Measurements from ENCODE around the gene IFT74.

IFT74 gene

DNA sequence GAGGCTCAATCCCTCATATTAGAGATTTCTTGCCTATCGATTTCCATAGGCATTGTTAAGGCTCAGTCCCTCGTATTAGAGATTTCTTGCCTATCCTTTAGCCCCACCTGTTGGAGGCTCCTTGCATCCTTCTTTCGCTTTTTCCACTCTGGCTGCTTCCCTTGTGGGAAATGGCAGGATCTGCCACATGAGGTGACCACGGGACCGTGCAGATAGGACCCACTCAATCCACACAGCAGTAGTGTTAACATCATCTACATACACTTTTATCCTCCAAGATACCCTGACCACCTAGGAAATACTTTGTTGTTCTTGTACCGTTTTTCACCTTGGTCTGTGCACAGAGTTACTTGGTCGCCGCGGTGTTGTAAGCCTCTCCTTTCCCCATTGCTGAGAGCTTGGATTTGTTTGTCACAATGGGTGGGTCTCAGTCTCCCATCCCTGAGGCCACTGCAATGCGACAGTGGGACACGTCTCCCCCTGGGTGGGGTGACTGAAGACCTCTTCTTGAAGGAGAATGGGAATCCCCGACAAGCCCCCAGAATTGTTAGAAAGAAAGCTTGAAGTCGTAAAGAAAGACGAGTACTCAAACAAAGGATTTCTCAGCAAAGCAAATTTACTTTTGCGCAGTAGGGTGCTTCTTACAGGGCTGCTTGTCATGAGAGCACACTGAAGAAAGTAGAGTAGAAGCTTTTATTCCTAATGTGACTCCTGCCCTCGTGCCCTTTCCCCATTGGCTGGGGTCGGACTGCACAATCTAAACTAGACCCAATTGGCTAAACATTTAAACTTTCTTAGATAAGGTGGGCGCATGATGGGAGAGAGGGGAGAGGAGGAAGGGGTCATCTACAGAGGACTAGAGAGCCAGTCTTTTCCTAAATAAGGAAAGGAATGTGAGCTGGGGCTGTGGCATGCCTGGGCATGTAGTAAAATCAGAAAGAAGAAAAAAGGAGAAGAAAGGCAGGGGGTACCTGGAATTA is 19.8 kb downstream of the IFT74 start:
- peak in 1 of 2 donors; percentile 8 for DNase-seq

DNA sequence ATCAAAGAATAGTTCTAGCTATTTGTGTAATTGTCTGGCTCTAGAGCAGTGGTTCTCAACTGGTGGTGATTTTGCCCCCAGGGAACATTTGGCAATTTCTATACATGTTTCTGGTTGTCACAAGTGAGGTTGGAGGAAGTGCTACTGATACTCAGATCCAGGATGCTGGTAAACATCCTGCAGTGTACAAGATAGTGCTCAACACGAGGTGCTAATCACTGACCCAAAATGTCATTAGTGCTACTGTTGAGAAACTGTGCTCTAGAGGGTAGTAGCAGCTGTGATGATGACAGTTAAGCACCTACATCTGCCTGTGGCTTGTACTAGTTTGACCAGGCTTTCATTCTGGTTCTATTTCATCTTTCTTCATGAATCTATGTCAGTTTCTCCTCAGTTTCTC is 27.1 kb downstream of the IFT74 start:
- DNase-seq: no peak

DNA sequence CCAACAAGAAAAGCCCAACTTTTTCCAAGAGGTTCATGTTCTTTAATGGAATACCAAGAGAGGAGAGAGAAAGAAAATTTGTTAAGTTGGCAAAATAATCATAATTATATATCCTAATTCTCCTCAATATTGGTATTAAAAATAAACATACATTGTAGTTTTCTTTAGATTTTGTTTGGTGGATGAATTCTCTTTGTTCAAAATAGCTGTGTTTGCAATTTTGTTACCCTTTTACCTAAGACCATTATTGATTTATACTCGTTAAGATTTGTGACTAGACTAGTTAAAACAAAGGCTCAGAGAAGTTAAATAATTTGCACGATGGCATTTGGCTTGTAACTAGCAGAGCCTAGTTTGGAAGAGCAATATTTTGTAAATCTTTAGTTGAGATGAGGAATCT is 39.6 kb downstream of the IFT74 start:
- DNase-seq: no peak

DNA sequence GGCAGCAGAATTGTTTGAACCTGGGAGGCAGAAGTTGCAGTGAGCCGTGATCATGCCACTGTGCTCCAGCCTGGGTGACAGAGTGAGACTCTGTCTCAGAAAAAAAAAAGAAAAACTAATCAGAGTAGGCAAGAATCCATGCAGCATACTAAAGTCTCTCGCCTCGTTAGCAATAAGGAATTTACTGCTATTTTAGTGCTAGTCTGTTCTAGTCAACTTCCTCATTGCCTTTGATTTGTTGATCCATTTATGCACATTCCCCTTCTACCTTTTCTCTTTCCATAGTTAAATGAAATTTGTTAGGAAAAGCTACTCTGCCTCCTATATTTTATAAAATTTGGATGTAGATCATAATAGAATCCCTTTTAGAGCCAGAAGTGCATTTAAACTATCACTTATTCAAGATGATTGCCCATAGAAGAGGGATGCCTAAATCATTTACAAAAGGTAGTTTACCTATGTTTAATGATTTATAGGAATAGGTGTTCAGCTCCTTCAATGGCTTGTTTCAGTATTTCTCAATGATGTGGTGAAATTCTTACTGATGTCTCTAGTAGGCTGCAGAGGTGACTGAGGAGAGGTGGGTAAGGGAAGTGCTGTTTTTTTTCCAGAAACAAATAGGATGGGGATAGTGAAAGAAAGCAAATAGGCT is 47.3 kb downstream of the IFT74 start:
- no peak for DNase-seq

DNA sequence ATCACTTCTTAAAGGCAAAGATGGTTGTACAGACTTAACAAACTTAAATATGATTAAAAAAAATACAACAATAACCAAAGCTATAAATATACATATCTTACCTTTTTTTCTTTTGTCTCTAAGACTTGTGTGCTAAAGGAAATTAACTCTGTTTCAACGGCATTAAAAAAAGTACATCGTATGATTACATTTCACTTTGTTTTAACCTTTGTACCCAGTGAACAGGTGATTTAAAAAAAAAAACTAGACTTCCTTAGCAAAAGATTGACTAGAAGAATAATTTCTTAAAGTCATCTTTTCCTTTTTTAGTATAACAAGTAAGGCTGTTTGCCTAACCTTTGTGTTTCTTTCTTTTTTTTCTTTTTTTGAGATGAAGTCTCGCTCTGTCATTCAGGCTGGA is 49.3 kb downstream of the IFT74 start, which contains the start of gene LRRC19:
LRRC19 (minus strand) TSS at position 182 of the 400 bp plus-strand sequence. CDS start 5,978 bp downstream, outside the sequence.
- DNase-seq: no peak

DNA sequence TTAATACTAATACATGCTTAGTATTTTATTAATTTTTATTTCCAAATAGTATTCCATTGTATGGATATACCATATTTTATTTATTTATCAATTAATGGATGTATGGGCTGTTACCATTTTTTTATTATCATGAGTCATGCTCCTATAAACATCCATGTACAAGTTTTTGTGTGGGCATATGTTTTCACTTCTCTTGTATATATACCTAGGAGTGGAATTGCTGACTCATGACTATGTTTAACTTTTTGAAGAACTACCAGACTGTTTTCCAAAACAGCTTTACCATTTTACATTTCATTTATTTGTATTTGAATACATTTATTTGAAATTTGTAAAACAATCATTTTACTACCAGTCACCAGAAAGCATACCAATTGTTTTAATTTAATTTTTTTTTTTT is 63.4 kb downstream of the IFT74 start:
- DNase-seq: no peak

DNA sequence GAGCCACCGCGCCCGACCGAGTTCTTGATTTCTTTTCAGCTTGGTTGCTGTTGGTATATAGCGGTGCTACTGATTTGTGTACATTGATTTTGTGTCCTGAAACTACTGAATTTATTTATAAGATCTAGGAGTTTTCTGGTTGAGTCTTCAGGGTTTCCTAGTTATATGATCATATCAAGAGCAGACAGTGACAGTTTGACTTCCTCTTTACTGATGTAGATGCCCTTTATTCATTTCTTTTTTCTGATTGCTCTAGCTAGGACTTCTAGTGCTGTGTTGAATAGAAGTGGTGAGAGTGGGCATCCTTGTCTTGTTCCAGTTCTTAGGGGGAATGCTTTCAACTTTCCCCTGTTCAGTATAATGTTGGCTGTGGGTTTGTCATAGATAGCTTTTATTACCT is 66.7 kb downstream of the IFT74 start:
- DNase-seq: no peak

DNA sequence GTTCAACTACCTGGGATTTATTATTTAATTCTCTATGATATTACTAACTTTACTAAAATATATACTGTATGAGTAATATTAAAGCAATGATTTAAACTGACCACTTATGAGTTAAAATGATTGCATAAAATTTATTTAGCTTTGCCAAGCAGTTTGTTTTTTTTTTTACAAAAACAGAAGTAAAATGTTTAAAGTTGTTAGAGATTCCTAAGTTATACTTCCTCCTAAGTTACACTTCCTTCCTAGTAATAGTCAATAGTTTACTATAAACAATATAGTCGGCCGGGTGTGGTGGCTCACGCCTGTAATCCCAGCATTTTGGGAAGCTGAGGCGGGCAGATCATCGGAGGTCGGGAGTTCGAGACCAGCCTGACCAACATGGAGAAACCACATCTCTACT is 73.0 kb downstream of the IFT74 start:
- no peak for DNase-seq

DNA sequence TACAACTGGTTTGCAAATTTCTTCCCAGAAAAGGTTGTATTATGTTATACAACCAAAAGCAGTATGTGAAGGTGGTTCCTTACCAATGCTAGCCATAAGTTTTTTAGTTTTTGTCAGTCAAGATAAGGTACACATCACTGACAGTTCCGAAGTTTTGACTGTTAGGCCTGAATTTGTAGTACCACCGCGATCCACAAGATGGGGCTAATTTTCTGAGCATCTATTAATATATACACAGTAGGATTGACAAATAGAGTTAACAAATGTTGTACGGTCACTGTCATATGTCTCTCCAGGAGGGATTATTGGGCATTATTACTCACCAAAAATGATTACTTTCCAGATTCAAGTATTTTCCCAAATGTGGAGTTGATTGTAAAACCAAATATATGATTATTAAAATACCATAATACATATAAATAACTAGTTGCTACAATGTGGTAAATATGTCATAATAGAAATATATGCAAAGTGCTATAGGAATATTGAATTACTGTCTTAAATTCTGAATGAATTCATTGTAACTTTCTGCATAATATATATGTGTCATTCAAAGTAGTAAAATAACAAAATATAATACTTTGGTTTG is 77.7 kb downstream of the IFT74 start:
- DNase-seq: peak; percentile 2 to 28

DNA sequence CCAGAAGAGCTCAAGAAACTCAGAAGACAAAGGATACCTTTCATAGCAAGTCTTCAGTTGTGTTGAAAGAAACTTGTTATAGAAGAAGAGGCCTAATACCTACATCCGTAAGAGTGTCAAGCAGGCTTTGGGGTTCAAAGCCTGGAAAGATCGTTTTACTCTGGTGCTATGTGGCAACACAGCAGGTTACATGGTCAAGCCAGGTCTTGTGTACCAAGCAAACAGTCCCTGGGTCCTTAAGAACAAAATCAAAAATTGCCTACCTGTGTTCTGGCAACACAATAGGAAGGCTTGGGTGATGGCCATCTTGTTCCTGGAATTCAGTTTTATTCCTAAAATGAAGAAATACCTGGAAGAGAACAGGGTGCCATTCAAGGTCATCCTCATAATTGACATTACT is 81.3 kb downstream of the IFT74 start:
- no peak for DNase-seq

DNA sequence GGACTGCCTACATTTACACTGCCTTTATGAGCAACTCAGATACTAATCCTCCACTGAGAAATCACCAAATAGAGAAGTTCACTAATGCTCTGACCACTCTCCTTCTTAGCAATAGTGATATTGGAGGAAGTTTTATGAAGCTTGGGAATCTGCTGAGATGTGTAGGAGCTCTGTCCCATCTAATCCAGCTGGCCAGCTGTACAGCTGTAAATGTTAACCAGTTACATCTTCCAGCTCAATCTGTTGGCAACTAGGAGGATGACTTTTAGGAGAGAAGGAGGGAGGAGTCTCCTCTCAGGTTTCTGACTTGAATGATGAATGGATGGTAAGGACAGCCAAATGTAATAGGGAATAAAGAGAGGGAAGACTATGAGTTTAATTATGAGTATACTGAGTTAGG is 85.5 kb downstream of the IFT74 start:
- DNase-seq: no peak

DNA sequence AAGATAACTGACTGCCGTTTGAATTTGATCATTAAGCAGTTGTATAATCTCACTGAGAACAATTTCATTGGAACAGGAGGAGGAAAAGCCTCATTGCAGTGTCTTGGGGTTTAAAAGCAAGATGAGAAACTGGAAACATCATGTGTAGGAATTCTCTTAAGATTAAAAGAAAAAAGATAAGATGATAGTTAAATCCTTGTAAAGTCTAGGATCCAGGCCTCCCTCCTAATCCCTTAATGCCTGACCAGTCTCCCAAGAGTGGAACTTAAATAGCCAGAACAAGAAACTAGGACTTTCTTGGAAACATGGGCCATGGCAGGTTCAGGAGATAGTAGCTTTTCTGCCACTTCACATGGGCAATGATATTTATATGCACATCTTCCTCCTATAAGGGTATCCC is 86.3 kb downstream of the IFT74 start:
- DNase-seq: no peak

DNA sequence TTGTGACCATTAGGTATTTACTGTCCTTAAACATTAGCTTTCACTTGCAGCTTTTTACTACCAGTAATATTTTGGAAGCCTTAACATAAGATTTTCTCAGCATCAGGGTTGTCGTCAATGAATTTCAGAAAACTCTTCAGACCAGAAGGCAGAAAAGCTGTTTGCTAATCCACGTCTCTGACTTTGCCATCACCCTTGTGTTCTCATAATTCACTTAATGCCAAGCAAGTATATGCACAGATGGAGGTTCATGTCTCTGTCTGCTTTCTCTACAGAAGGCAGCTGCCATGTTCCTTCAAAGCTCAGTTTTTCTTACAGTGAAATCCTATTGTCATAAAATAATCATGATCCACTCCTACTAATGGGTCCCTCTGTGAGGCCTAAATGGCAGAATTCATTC is 87.0 kb downstream of the IFT74 start:
- DNase-seq: no peak

DNA sequence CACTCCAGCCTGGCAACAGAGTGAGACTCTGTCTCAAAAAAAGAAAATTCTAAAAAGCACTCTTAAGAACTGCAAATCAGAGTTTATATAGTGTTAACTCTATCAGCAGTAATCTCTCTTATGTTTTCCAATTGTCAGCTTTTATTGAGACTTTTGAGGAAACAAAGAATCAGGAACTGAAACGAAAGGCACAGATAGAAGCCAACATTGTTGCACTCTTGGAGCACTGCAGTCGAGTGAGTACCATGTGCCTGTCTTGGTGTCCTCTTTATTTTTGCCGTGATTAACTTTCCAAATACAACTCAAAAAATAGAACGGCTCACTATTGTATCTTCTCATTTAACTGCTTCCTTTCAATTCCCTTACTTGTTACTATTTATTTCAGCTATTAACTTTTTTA is 90.9 kb downstream of the IFT74 start:
- DNase-seq: no peak

DNA sequence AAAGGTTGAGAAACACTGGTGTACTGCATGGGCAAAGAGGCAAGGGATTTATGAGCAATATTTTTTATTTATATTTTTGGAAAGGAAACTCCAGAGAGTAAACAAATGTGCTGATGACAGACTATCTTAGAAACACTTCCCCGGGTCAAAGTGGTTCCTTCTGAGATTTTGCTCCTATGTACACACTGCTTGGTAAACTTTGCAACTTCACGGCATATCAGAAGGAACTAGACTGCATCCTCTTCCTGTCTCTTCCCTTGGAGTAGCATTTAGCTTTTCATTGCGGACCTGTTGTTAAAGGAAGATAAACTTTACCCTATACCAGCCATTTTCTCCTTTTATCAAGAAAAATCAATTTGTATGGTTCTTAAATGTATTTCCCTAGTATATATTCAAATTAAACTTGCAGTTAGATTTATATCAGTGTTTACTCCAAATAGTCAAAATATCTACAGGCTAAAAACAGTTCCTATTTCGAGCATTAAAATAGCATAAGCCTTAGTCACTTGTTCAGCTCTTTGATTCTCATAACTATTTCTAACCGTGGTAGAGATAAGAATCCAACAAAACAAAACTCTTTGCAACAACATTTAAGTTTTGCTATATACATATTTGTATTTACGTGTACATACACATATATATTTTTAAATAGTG is 97.3 kb downstream of the IFT74 start:
- peak in 1 of 2 donors; percentile 47 for DNase-seq

DNA sequence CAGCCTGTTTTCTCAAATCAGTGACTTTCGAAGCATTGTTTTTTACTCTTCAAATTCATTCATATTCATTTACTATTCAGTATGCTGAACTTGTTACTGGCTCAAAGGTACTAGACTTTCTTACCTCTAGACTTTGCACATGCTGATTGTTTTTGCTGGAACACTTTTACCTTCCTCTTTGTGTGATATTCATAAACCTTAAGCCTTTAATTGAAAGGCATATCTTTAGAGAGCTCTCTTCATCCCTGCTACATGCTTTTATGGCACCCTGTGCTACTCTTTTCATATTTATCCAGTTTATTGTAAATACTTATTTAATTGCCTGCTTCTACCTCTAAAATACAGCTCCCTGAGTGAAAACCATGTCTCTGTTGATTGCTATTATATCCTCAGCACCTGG is 97.9 kb downstream of the IFT74 start:
- DNase-seq: no peak

DNA sequence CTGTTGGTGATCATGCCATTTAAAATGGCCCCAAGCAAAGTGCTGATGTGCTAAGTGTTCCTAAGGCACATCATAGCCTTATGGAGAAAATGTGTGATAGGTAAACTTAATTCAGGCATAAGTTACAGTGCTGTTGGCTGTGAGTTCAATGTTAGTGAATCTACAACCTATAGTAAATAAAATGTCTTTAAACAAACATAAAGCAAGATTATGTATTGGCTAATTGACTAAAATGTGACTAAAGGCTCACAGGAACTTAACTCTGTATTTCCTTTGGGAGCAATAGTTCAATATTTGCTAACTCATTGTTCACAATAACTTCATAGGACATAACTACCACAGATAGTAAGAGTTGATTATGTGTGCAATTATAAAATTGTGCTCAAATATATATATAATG is 98.6 kb downstream of the IFT74 start:
- DNase-seq: no peak

DNA sequence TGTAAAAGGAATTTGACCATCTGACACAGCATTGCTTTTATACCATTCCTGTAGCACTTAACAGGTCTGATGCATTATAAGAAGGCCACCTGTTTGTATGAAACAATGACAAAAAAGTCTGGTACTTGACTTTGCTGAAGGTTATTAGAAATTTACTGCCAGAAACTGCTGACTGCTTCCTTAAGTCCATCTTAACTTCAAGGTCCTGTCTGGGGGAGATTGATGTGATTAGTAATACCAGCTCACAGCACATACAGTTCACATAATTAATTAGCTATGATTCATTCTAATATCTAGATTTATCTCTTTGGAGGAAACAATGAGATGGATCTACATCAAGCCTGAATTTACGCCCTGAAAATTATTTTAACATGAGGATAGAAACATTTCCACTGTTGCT is 103.2 kb downstream of the IFT74 start:
- DNase-seq: no peak

DNA sequence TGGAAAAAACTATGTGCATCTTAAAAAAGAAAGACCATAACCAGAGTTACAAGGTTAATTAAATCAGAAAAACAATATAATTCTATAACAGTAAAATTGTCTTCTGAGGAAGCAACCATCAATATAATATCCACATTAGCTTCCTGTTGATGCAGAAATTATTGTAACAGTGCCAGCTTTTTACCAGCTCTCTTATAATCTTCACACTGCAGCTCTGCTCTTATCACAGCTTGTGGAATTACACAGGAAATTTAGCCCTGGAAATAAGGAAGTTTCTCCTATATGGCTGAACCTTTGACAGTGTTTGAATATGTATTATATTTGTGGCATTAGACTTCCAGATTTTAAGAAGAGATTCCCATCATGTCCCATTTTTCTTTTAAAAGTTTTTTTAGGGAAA is 103.7 kb downstream of the IFT74 start:
- no peak for DNase-seq

DNA sequence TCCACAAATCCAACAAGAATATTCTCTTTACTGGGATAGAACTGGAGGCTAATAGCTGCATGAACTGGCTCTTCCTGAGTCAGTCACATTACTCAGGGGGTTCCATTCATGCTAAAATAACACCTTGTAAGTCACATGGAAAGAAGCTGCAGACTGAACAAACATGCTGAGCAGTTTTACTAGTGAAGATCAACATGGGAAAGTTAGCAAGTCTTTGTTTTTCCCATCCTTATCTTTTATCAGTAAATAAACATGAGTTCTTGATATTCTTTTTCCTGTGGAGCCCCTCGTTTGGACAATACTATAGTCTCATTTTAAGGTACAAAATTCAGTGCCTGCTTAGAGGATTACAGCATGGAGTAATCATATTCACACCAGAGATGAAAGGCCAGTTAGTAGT is 109.1 kb downstream of the IFT74 start:
- no peak for DNase-seq

DNA sequence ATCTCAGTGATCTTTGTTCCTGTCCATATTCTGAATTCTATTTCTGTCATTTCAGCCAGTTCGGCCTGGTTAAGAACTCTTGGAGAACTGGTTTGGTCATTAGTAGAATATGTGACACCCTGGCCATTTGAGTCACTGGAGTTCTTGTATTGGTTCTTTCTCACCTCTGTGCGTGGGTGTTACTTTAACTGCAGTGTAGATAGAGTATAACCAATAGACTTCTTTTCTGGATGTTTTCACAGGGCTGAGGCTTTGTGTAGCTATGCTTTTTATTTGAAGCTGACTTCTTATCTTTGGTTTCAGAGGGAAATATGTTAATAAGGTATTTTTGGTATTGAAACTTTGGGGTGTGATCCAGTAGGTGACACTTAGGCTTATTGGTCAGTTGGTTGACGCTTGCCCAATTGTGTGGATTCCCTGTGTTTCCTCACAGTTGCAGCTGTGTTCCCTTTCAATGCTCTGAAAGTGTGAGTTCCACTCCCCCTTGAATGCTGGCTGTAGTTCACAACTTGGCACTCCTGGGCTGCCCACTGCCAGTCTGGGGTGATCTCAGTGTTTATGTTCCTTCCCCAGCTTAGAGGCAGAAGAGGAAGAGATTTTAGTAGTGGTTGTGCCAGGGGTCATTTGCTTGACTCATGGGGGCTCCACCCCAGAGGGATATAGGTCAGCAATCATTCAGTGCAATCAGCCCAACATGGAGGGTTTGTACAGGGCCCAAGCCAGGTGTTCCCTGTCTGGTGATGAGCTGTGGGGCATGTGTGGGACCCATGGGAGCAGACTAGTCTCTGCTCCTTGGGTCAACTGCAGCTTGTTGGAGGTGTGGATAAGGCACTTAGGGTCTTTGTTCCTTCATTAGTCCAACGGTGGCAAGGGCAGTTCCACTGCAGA is 117.9 kb downstream of the IFT74 start:
- no peak for DNase-seq

DNA sequence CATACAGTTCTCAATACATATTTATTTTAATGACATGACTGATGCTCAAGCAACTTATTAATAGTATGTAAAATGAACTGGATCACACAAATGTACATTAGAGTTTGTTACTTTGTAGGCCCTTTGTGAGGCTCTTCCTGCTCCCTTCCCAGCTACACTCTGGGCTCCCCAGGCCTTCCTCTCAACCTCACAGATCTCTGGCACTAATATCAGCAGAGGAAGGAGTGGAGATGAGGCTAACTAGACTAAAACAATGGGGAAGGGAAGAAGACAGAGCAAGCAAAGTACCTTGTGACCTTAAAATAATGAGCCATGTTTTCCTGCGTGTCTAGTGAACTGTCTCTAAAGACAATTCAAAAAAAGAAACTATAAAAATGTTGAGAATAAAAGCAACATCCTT is 122.5 kb downstream of the IFT74 start:
- no peak for DNase-seq
